GM06990 (cell line): ENCODE data around the gene PLEKHA4.

Experiments
- DNase-seq: peaks from one replicate; pipeline ENCODE4 v3.0.0-alpha.2; 2011; ENCODE audit not compliant: insufficient read length; ENCODE audit errors: extremely low read depth
- H3K27me3 ChIP-seq: replicated peaks from 2 replicates; pipeline ENCODE4 v1.6.0; 2011; ENCODE audit warnings: low read length; ENCODE audit not compliant: control insufficient read depth, insufficient read depth
- H3K36me3 ChIP-seq: 2 replicates; pipeline ENCODE4 v1.5.1; 2011; ENCODE audit warnings: low read length; ENCODE audit not compliant: control insufficient read depth, insufficient read depth
- H3K4me3 ChIP-seq: replicated peaks from 2 replicates; pipeline ENCODE4 v1.5.1; 2011; ENCODE audit warnings: low read depth, mild to moderate bottlenecking, control low read depth, low read length
- TF ChIP-seq, protein P1 (sequence below): IDR thresholded peaks from 2 replicates; pipeline ENCODE4 v1.5.1; 2011; ENCODE audit warnings: low read length, control low read depth, mild to moderate bottlenecking, inconsistent platforms; ENCODE audit not compliant: insufficient read depth, poor library complexity, severe bottlenecking

Gene PLEKHA4, protein sequence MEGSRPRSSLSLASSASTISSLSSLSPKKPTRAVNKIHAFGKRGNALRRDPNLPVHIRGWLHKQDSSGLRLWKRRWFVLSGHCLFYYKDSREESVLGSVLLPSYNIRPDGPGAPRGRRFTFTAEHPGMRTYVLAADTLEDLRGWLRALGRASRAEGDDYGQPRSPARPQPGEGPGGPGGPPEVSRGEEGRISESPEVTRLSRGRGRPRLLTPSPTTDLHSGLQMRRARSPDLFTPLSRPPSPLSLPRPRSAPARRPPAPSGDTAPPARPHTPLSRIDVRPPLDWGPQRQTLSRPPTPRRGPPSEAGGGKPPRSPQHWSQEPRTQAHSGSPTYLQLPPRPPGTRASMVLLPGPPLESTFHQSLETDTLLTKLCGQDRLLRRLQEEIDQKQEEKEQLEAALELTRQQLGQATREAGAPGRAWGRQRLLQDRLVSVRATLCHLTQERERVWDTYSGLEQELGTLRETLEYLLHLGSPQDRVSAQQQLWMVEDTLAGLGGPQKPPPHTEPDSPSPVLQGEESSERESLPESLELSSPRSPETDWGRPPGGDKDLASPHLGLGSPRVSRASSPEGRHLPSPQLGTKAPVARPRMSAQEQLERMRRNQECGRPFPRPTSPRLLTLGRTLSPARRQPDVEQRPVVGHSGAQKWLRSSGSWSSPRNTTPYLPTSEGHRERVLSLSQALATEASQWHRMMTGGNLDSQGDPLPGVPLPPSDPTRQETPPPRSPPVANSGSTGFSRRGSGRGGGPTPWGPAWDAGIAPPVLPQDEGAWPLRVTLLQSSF

DNA sequence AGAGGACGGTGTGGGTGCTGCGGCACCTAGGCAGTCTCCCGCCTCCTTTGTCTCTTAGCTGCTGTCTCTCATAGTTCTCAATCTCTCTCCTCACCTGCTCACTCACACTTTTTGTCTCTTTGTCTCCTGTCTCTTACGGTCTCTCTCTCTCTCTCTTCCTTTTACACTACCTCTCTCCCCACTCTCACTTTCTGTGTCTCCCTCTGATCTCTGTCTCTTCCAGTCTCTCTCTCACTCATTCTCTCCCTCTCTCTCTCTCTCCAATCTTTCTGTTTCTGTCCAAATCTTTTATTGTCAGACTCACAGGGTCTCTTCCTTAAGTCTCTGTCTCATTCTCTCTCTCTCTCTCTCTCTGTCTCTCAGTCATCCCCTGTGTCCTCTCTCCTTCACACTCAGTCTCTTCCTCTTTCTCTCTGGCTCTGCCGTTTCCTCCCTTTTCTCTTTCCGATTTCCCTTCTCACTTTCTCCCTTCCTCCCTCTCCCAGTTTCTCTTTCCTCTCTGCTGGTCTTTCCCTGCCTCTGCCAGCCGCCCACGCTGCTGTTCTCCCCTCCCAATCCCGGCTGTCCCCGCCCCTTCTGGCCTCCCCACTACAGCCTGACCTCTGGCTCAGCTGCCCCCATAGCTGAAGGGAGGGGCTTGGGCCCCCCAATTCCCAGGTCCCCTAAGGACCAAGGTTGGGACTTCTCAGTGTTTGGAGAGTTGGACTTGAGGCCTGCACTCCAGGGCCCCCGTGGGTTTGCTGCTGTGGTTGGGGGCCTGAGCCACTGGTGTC is at the start of gene PLEKHA4:
Gene PLEKHA4 (minus strand): TSS at position 504 of the 773 bp plus-strand sequence. CDS start 997 bp downstream, outside the sequence.
- Histone ChIP-seq H3K36me3 (no peaks in the 10 kb centered on the region), H3K27me3 (no peaks in the 10 kb centered on the region), H3K4me3 (no peak within 1 kb of the TSS)
- DNase-seq: no peak
- TF ChIP-seq, protein P1, sequence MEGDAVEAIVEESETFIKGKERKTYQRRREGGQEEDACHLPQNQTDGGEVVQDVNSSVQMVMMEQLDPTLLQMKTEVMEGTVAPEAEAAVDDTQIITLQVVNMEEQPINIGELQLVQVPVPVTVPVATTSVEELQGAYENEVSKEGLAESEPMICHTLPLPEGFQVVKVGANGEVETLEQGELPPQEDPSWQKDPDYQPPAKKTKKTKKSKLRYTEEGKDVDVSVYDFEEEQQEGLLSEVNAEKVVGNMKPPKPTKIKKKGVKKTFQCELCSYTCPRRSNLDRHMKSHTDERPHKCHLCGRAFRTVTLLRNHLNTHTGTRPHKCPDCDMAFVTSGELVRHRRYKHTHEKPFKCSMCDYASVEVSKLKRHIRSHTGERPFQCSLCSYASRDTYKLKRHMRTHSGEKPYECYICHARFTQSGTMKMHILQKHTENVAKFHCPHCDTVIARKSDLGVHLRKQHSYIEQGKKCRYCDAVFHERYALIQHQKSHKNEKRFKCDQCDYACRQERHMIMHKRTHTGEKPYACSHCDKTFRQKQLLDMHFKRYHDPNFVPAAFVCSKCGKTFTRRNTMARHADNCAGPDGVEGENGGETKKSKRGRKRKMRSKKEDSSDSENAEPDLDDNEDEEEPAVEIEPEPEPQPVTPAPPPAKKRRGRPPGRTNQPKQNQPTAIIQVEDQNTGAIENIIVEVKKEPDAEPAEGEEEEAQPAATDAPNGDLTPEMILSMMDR: no peak

DNA sequence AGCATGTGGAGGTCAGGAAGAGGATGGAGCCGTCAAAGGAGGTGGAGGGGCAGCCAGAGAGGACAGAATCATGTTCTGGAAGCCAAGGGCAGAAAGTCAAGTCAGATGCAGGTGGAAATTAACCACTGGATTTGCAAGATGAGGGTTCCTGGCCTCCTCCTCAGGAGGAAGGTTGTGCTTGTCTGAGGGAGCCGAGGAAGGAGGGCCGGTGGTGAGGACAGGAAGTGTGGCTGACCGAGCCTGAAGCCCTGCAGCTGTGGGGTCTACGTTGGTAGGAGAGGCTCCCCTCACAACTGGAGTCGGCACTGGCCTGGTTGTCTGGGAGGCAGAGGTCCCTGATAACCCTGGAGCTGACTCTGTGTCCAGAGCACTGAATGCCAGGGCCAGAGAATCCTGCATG is 49.7 kb upstream of the PLEKHA4 start:
- TF ChIP-seq, protein P1: no peak
- no peaks in the 10 kb centered on the region for H3K27me3 ChIP-seq
- H3K4me3 ChIP-seq: no peak overlapping the region
- peaks cover 42% of the 10 kb centered on the region for H3K36me3 ChIP-seq
- DNase-seq: no peak

DNA sequence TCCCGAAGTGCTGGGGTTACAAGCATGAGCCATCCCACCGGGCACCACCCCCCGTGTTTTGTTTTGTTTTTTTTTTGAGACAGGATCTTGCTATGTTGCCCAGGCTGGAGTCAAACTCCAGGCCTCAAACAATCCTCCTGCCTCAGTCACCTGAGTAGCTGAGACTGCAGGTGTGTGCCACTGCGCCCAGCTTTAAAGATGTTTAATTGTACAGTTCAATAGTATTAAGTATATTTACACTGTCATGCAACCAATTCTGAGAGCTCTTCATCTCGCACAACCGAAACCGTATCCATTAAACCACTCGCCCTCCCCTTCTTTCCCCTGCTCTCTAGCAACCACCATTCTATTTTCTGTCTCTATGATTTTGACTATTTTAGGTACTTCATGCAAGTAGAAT is 47.3 kb upstream of the PLEKHA4 start:
- no peak for DNase-seq
- H3K27me3 ChIP-seq: no peaks in the 10 kb centered on the region
- H3K36me3 ChIP-seq: peaks cover 33% of the 10 kb centered on the region
- TF ChIP-seq, protein P1: no peak
- no peak overlapping the region for H3K4me3 ChIP-seq

DNA sequence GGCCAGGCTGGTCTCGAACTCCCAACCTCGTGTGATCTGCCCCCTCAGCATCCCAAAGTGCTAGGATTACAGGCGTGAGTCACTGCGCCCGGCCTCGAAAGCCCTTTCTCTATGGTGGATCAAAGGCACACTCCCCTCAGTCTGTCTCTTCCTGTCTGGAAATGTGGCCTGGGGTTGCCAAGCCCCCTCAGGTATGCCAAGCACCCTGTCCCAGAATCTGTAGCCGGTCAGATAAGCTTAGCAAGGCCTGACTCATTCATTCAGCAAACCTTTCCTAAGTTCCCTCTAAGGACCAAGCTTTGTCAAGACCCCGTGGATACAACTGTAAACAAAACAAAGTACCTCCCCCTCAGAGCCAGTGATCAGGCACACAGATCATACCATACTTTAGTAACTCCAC is 45.8 kb upstream of the PLEKHA4 start:
- no peaks in the 10 kb centered on the region for H3K27me3 ChIP-seq
- DNase-seq: no peak
- no peak overlapping the region for H3K4me3 ChIP-seq
- TF ChIP-seq, protein P1: no peak
- peaks cover 32% of the 10 kb centered on the region for H3K36me3 ChIP-seq

DNA sequence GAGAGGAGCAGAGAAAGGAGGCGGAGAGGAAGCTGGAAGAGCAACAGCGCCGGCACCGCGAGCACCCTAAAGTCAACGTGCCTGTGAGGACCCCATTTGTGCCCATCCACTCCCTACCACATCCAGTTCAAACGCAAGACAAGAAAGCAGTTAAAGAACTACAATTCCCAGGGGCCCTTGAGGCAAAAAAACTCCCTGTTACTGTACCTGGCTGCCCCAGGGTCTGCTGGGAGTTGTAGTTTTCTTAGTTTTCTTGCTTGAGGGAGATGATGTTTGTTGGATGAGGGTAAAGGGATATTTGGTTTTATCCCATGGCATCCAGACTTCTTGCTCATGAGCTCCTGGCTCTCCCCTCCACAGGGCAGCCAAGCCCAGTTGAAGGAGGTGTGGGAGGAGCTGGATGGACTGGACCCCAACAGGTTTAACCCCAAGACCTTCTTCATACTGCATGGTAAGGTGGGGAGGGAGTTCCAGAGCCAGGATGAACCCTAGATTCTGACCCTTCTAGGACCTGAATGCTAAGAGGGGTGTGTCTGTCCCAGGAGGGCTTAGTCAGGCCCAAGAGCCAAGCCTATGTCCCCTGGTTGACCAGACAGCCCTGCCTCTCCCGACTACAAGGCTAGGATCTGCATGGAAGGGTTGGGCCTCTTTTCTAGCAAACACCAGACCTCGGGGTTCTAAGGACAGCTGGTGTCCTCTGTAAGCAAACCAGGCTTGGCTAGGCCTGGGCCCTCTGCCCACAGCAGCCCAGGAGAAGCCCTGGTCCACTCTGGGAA is 44.9 kb upstream of the PLEKHA4 start:
- Histone ChIP-seq H3K27me3 (no peaks in the 10 kb centered on the region), H3K4me3 (no peak overlapping the region), H3K36me3 (peaks cover 28% of the 10 kb centered on the region)
- DNase-seq: no peak
- TF ChIP-seq, protein P1: no peak
